NCI-H446 (cell line): Measurements from ENCODE around the gene ZSWIM6.

Experiments
- DNase-seq, 2 experiments: peaks; one replicate each; lab custom pipeline; 2025; lab: John Stamatoyannopoulos, UW

The ZSWIM6 gene

GRCh38 chr5:61486476-61486875 is 154.4 kb downstream of the ZSWIM6 start:
- DNase-seq, result no peak

GRCh38 chr5:61489574-61489973 is 157.5 kb downstream of the ZSWIM6 start:
- no peak for DNase-seq

- no peak for DNase-seq
These were observed 159.8 kb downstream of the ZSWIM6 start for GRCh38 chr5:61491861-61492260.

GRCh38 chr5:61493973-61494372 is 161.9 kb downstream of the ZSWIM6 start:
- no peak for DNase-seq

- DNase-seq, result peak in 1 of 2 experiments; percentile 63
These were observed 164.4 kb downstream of the ZSWIM6 start for GRCh38 chr5:61496446-61496845.

GRCh38 chr5:61496860-61497259 is 164.8 kb downstream of the ZSWIM6 start:
- DNase-seq, result peak; percentile 29 to 59

- no peak for DNase-seq
These were observed 166.1 kb downstream of the ZSWIM6 start for GRCh38 chr5:61498121-61498520.

GRCh38 chr5:61501971-61502370 is 169.9 kb downstream of the ZSWIM6 start:
- DNase-seq, result no peak

GRCh38 chr5:61504143-61504770 is 172.2 kb downstream of the ZSWIM6 start:
- DNase-seq, result no peak

- no peak for DNase-seq
These were observed 173.2 kb downstream of the ZSWIM6 start for GRCh38 chr5:61505281-61505680.

GRCh38 chr5:61507232-61507631 is 175.2 kb downstream of the ZSWIM6 start:
- no peak for DNase-seq

- no peak for DNase-seq
These were observed 184.9 kb downstream of the ZSWIM6 start for GRCh38 chr5:61516946-61517345.

- no peak for DNase-seq
These were observed 187.7 kb downstream of the ZSWIM6 start for GRCh38 chr5:61519728-61520277.

- DNase-seq, result no peak
These were observed 191.0 kb downstream of the ZSWIM6 start for GRCh38 chr5:61523073-61523472.

- no peak for DNase-seq
These were observed 191.9 kb downstream of the ZSWIM6 start for GRCh38 chr5:61523997-61524396.

GRCh38 chr5:61525512-61526206 is 193.6 kb downstream of the ZSWIM6 start:
- no peak for DNase-seq

- no peak for DNase-seq
These were observed 194.1 kb downstream of the ZSWIM6 start for GRCh38 chr5:61526207-61526519.

- no peak for DNase-seq
These were observed 200.9 kb downstream of the ZSWIM6 start for GRCh38 chr5:61532983-61533382.

- no peak for DNase-seq
These were observed 202.6 kb downstream of the ZSWIM6 start for GRCh38 chr5:61534481-61535267.

- DNase-seq, result no peak
These were observed 203.8 kb downstream of the ZSWIM6 start for GRCh38 chr5:61535828-61536227.

GRCh38 chr5:61536922-61537321 is 204.9 kb downstream of the ZSWIM6 start:
- no peak for DNase-seq

- DNase-seq, result no peak
These were observed 206.9 kb downstream of the ZSWIM6 start for GRCh38 chr5:61538722-61539501.
